GM10248 (cell line): ENCODE results near the gene AGMO.

Experiments
- CTCF ChIA-PET: fragments of 300-600 bp; sonication (Branson Sonifier 250); formaldehyde crosslinking; extraction: SDS; loops from one replicate; lab custom pipeline; 2021; ENCODE audit warnings: antibody characterized with exemption; lab: Yijun Ruan, JAX
- POLR2A ChIA-PET: fragments of 350-650 bp; sonication (Branson Sonifier 250); formaldehyde crosslinking; extraction: SDS; loops from one replicate; lab custom pipeline; 2020; ENCODE audit warnings: antibody characterized with exemption; lab: Yijun Ruan, JAX
- DNase-seq: peaks from one replicate; pipeline ENCODE4 v3.0.0; 2012; ENCODE audit errors: extremely low spot score
- TF ChIP-seq, protein P1 (sequence below): IDR thresholded peaks from 2 replicates; pipeline ENCODE4 v1.5.1; 2012; ENCODE audit warnings: mild to moderate bottlenecking, low read depth; ENCODE audit errors: extremely low read depth, missing control alignments, control extremely low read depth

AGMO gene

GRCh38 chr7:15218261-15218660, 343.6 kb downstream of the AGMO start:
- ChIA-PET POLR2A (no interaction called here), CTCF (no interaction called here)
- TF ChIP-seq, protein P1, sequence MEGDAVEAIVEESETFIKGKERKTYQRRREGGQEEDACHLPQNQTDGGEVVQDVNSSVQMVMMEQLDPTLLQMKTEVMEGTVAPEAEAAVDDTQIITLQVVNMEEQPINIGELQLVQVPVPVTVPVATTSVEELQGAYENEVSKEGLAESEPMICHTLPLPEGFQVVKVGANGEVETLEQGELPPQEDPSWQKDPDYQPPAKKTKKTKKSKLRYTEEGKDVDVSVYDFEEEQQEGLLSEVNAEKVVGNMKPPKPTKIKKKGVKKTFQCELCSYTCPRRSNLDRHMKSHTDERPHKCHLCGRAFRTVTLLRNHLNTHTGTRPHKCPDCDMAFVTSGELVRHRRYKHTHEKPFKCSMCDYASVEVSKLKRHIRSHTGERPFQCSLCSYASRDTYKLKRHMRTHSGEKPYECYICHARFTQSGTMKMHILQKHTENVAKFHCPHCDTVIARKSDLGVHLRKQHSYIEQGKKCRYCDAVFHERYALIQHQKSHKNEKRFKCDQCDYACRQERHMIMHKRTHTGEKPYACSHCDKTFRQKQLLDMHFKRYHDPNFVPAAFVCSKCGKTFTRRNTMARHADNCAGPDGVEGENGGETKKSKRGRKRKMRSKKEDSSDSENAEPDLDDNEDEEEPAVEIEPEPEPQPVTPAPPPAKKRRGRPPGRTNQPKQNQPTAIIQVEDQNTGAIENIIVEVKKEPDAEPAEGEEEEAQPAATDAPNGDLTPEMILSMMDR = no peak
- no peak for DNase-seq

DNA sequence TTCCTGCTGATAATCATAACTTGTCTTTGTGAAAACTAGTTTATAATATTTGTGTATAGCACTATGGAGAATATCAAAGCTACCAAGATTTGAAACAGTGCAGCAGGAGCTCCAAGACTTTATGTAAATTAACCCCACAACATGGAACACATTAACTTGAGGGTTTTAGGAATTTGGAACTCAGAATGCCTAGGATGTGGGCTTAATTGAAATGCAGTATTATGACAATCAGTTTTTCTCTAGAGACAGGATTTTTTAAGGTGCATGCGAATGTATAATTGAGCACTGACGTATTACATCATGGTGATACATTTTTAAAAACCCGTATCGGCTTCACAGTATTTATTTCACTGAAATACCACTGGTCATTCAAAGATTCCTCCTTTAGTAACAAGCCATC, 346.2 kb downstream of the AGMO start:
- no peak for DNase-seq
- CTCF ChIA-PET = interaction anchor here (1.0 kb wide), 1 partner anchor 22 kb away, joined by 3 read pairs; no protein-coding TSS in a partner anchor
- TF ChIP-seq, protein P1 = no peak
- POLR2A ChIA-PET = no interaction called here

- CTCF ChIA-PET = interaction anchor here (0.8 to 1.3 kb wide), 4 partner anchors 11 to 26 kb away, joined by 3 read pairs; no protein-coding TSS in a partner anchor
- TF ChIP-seq, protein P1 = no peak
- DNase-seq = no peak
- POLR2A ChIA-PET = no interaction called here
Measured at GRCh38 chr7:15214976-15215375, 346.8 kb downstream of the AGMO start.

DNA sequence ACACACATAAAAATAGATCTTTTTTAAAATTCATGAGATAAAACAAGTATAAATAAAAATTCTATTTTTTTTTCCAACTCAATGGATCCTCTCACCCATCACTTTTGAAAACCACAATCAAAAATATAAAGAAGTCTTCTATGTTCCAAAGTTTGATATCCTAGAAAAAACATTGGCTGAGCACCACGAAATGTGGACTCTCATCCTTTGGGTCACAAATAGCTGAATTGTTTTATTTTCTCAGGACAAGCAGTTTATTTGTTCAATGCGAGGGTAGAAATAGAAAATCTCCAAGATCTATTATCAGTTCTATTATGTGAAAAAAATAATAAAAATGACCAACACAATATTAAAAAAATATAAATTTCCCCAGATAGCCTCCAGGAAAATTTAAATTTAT, 348.7 kb downstream of the AGMO start:
- TF ChIP-seq, protein P1 = no peak
- CTCF ChIA-PET = interaction anchor here (1.5 kb wide), 1 partner anchor 13 kb away, joined by 5 read pairs; no protein-coding TSS in a partner anchor
- DNase-seq = no peak
- POLR2A ChIA-PET = no interaction called here

GRCh38 chr7:15209429-15209828, 352.4 kb downstream of the AGMO start:
- POLR2A ChIA-PET = no interaction called here
- no peak for DNase-seq
- TF ChIP-seq, protein P1 = no peak
- CTCF ChIA-PET = interaction anchor here (0.9 kb wide), 1 partner anchor 12 kb away, joined by 3 read pairs; no protein-coding TSS in a partner anchor

DNA sequence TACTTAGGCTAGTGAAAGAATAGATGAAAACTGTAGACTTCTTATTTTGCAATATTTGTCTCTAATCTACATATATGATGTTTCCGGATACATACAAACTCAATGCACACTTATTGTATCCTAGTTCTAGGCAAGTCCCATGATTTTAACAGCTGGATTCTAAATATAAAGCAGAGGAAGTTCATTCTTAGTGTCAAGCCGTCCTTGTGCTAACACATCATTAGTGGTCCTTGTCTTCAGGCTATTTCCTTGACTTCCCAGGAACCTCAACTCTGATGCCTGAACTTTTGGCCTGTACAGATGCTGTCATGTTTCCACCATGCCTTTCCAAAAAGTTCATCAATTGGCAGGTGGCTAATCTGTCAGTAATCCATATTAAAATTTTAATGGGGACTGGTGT, 357.4 kb downstream of the AGMO start:
- TF ChIP-seq, protein P1 = no peak
- POLR2A ChIA-PET = no interaction called here
- CTCF ChIA-PET = no interaction called here
- no peak for DNase-seq

GRCh38 chr7:15199482-15199881, 362.3 kb downstream of the AGMO start:
- ChIA-PET POLR2A (no interaction called here), CTCF (interaction anchor here (1.0 to 1.9 kb wide), 2 partner anchors 10 to 20 kb away, joined by 3 to 4 read pairs; no protein-coding TSS in a partner anchor)
- no peak for DNase-seq
- TF ChIP-seq, protein P1 = no peak
